ENCODE measurements around the gene SETD3.

DNA sequence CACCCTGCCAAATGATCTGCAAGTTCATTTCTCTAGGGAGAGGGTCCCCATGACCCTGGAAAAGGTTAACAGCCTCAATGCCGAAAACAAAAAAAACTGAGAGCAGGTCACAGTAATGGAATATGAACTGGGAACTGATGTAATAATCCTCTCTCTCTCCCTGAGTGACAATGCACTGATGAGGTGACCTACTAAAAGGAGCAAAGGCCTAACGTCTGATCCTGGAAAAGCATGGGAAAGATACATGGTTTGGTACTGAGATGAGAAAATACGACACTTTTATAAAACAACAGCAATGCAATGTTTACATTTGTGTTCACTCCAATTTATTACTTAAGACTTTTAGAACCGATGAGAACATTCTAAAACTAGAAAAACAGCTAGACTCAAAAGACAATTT lies 27.7 kb downstream of the SETD3 start:
- TF ChIP-seq POLR2AphosphoS5 (IDR thresholded peaks at IDR 0.05; ENCODE audit: low read depth, low read length) (no peak), SIN3A (conservative IDR thresholded peaks at IDR 0.05 in 1 of 2, IDR thresholded peaks at IDR 0.05 in 1 of 2; ENCODE audit: low read depth in 1 of 2, low read length in 2 of 2) (no peak), POLR2A (IDR thresholded peaks at IDR 0.05; ENCODE audit: control extremely low read depth in 1 of 2, low read depth in 2 of 2, low read length in 2 of 2) (no peak)
- TF ChIP-seq, protein P1, sequence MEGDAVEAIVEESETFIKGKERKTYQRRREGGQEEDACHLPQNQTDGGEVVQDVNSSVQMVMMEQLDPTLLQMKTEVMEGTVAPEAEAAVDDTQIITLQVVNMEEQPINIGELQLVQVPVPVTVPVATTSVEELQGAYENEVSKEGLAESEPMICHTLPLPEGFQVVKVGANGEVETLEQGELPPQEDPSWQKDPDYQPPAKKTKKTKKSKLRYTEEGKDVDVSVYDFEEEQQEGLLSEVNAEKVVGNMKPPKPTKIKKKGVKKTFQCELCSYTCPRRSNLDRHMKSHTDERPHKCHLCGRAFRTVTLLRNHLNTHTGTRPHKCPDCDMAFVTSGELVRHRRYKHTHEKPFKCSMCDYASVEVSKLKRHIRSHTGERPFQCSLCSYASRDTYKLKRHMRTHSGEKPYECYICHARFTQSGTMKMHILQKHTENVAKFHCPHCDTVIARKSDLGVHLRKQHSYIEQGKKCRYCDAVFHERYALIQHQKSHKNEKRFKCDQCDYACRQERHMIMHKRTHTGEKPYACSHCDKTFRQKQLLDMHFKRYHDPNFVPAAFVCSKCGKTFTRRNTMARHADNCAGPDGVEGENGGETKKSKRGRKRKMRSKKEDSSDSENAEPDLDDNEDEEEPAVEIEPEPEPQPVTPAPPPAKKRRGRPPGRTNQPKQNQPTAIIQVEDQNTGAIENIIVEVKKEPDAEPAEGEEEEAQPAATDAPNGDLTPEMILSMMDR (IDR thresholded peaks at IDR 0.05; ENCODE audit: control extremely low read depth in 1 of 3, insufficient read depth in 1 of 3, low read depth in 1 of 3, low read length in 3 of 3): no peak

Data from H1 (cell line).